DMS53 (cell line): ENCODE measurements around the gene LAMC3.
A peak's percentile ranks its signal among the peaks of the same experiment; 100 is the strongest.

Experiments
- DNase-seq: peaks from one replicate; lab custom pipeline; 2025; lab: John Stamatoyannopoulos, UW

The LAMC3 gene

GRCh38 chr9:130979591-130980385, 29.2 kb upstream of the LAMC3 start:
- no peak for DNase-seq

DNA sequence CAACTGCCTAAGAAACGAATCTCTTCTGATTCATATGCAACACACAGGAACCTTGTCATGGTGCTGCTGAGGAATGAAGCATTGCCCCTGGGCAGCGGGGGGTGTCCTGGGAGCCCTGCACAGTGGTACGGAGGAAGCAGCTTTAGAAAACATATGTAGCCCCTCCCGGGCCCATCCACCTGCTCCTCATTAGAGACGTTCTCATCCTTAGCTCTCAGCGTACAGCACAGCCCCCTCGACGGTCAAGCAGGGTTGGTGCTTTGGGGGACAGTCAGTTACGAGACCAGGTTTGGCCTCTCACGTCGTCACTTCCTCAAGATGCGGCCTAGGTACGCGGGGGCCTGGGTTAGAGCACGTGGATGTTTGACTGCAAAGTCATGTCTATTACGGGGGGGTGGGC, 28.4 kb upstream of the LAMC3 start:
- no peak for DNase-seq

DNA sequence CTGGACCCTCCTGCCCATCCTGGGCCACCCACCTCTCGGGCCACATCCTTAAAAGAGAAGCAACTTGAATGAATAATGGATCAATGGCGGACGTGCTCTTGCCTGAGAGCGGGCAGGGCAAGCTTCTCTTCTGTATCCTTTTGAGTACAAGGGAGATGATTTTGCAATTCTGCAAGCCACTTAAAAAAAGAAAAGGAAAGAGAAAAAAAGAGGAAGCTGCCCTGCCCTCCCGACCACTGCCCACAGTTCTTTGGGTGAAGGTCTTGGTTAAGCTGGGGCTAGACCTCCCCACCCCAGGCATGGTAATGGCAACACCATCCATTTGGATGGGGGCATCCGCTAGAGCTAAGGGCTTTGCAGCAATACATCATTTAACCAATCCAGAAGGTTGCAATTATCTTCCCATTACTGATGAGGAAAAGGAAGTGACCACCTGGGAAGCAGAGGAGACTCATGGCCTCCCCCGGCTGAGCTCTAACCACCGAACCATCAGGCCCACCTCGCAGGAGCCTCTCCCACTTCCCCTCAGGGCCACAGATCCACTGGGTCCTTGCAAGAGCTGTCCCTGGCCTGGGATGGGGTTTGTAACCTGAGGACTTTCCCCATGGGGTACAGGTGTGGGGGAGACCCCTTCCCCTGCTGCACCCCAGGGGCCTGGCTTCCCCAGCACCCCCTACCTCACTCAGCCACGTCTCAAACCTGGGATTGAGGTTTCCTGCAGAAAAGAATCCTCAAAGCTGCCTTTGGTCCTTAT, 27.8 kb upstream of the LAMC3 start:
- DNase-seq, result no peak

GRCh38 chr9:130981756-130982137, 27.2 kb upstream of the LAMC3 start:
- no peak for DNase-seq

- peak; percentile 44 for DNase-seq
Measured at GRCh38 chr9:130982636-130983358, 26.2 kb upstream of the LAMC3 start.

DNA sequence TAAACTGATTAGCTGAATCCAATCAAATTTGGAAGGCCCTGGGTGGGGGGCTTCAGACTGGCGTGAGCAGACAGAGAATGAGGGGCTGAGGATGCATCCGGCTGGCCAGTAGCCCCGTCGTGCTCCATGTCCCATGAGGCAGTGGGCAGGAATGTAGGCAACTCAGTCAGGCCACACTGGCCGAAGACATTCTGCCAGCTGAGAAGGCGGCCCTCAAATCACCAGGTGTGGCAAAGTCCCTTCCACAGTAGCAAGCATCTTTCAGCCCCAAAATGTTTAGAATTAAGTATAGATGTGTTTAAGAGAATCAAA, 25.7 kb upstream of the LAMC3 start:
- DNase-seq, result no peak

GRCh38 chr9:130983970-130984369, 25.0 kb upstream of the LAMC3 start:
- DNase-seq, result no peak

- no peak for DNase-seq
Measured at GRCh38 chr9:130984521-130984920, 24.5 kb upstream of the LAMC3 start.

DNA sequence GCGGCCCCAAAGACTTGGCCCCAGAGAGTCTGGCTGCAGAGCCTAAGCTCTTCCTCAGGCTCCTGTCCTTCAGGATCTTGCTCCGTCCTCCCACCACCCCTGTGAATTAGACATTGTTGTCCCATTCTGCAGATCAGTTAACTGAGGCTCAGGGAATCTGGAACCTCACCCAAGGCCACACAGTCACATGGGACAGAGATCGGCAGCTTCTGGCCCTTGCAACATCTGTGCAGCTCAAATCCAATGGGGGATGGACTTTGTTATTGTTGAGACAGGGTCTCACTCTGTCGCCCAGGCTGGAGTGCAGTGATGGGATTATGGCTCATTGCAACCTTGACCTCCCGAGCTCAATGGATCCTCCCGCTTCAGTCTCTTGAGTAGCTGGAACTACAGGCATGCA, 23.9 kb upstream of the LAMC3 start:
- no peak for DNase-seq

- DNase-seq, result no peak
Measured at GRCh38 chr9:130985606-130986162, 23.3 kb upstream of the LAMC3 start.

- DNase-seq, result no peak
Measured at GRCh38 chr9:130986356-130986965, 22.5 kb upstream of the LAMC3 start.

DNA sequence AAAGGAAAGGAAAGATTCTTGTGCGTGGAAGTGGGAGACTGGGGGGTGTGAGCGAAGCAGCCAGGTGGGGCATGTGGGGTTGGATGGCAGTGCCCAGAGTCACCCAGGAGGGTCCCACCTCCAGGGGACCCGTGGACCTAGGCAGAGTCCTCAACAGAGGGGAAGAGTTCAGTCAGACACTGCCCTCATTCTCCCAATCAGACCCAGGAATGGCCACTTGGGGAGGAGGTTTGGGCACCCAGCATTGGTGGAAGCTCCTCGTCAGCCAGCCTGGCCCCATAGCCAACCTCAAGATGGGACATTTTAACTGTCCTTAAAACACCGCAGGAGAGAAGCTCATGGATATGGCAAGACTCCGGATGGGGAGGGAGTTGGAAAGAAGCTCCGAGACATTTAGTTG, 21.9 kb upstream of the LAMC3 start:
- DNase-seq, result no peak

GRCh38 chr9:130987738-130988399, 21.1 kb upstream of the LAMC3 start:
- no peak for DNase-seq

GRCh38 chr9:130988400-130988747, 20.6 kb upstream of the LAMC3 start:
- no peak for DNase-seq

- DNase-seq, result no peak
Measured at GRCh38 chr9:130988905-130989304, 20.1 kb upstream of the LAMC3 start.

DNA sequence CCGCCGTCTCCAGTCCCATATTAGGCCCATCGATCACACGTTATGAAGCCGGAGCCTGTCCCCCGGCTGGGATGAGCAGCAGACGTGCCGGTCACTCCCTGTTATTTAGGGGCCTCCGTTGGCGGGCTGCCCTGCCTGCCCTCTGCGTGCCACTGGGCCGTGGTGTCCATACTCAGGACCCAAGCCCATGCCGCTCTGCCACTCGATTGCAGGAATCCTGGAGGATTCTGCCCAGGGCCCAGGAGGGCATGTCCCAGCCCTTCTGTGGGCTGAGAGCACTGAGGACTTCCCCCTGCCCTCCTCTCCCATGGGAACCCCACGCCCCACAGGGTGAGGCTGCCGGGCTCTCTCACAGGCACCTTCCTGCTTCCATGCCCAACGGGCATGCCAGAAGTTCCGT, 19.6 kb upstream of the LAMC3 start:
- DNase-seq, result no peak

DNA sequence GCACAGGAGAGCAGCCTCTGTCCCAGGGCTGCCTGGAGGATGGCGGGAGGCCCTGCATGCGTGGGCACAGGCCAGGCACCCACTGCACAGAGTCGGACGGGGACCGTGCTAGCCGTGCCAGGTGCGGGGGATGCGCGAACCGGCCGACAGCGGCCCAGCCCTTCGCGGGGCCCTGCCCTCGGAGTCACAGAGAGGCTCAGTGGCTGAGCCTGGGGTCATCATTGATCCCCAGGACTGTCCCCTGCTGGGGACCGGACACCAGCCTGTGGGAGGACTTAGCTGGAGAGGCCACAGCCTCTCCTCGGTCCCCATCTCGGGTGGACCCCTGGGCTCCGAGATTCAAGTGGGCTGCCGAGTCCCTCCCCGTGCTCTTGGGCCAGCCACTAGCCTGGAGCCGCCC, 19.1 kb upstream of the LAMC3 start:
- no peak for DNase-seq

DNA sequence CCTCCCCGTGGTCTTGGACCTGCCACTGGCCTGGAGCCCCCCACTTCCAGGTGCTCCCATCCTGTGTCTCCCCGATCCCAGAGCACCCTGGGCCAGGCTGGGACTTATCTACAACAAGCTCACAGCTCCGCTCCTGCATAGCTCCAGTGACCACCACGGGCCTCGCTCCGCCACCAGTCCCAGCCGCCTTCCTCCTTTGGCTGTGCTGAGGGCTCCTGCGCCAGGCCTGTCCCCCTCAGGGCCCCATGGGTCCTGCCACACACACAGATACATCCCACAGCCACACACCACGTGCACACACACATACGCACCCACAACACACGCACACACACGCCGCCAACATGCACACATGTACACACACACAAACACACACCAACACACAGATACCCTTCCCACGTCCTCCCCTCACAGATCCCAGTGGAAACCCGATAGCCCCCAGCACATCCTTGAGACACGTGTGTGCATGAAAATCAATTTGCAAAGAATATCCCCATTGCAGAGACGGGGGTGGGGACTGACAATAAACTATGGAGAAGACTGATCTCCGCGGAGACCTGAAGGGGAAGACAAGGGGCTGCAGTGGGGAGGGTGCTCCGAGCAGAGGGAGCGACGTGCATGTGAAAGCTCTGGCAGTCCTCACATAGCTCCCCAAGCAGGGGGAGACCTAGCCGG, 18.5 kb upstream of the LAMC3 start:
- DNase-seq, result no peak

- no peak for DNase-seq
Measured at GRCh38 chr9:130990978-130991777, 17.8 kb upstream of the LAMC3 start.
